GM18505 (cell line): ENCODE data around the gene NRXN3.

Experiments
- ATAC-seq: cut with Tn5 transposase; IDR thresholded peaks from one replicate; pipeline ENCODE4 v1.9.1; 2021; ENCODE audit not compliant: unreplicated experiment
- POLR2A ChIP-seq: IDR thresholded peaks from 4 replicates; pipeline ENCODE4 v1.6.1; 2011; ENCODE audit warnings: borderline replicate concordance; ENCODE audit not compliant: insufficient read depth, insufficient read length; ENCODE audit errors: extremely low read depth

Gene NRXN3

DNA sequence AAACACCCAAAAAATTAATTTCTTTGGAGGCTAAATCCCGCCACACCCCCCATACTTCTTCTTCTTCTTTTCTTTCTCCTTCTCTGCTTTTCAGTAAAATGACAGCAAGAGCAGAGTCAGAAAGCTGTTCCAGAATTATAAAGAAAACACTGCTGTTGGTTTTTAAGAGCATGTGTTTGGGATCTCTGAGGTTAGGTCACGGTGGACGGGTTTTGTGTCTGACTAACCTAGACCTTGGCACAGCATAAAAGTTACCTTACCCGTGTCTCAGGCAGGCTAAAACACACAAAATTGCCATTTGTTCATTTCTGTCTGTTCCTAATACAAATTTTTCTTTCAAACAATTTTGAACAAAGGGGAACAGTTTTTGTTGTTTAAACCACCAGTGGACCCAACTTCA, 540.8 kb downstream of the NRXN3 start:
- ATAC-seq, result no peak
- TF ChIP-seq POLR2A, result no peak

DNA sequence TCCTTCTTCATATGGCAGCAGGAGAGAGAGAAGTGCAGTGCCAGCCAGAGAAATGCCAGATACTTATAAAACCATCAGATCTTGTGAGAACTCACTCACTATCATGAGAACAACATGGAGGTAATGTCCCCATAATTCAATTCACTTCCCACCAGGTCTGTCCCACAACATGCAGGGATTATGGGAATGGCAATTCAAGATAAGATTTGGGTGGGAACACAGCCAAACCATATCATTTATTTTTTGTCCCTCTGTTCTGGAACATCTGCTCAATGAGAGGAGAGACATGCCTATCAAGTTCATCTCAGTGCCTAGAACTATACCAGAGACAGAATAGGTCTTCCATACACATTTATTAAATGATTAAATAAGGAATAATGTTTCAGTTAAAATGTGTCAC, 543.5 kb downstream of the NRXN3 start:
- no peak for TF ChIP-seq POLR2A
- no peak for ATAC-seq

DNA sequence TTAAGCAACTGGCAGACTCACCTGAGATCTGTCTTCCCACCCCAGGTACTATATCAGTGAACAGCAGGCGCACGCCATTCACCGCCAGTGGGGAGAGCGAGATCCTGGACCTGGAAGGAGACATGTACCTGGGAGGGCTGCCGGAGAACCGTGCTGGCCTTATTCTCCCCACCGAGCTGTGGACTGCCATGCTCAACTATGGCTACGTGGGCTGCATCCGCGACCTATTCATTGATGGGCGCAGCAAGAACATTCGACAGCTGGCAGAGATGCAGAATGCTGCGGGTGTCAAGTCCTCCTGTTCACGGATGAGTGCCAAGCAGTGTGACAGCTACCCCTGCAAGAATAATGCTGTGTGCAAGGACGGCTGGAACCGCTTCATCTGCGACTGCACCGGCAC, 544.5 kb downstream of the NRXN3 start:
- TF ChIP-seq POLR2A, result no peak
- ATAC-seq, result no peak

DNA sequence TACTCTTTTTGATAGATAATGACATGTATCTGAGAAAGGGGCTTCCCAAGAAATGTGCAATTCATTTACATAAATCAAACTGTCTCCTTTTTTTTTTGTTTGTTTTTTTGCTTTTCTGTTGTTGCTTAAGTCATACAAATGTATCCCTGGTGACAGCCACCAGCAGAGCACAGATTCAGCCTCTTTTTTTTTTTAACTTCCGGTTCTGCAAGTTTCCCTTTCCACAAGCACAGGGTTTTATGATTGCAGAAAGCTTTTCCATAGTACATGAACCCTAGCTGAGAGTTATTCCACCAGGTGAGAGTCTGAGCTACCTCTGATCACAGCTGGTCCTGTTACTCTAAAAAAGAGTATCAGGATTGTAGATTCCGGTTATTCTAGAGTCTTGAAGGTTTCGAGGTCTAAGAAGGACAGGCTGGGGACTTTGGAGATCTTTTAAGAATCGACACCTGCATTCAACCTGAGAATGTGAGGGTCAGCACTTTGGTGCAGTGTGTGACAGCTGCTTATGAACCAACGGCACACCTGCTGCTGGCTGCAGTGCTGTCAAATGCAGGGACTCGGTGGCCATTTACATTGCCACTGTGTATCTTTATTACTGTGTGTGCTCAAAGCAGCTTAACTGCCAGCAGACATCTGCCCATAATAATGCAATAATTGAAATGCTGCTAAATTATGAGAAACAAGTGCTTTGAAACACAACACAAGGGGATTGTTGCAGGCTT, 551.7 kb downstream of the NRXN3 start:
- no peak for TF ChIP-seq POLR2A
- ATAC-seq, result no peak

DNA sequence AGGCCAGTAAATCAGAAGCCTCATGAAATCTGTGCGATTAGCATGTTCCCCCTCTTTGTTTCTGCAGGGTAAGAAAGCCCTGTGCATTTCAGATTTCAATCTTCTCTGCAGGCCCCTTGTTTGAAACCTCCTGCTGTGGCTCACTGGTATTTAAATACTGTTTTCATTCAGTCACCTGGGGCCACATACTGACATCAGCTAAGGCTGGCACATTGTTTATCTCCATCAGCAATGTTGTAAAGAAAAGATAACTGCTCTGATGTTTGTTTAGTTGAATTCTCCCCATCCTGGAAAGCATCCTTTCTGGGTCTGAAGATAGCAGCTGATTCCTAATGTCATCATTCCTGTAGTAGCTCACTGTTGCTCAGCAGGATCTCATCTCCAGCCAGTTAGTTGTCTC, 554.9 kb downstream of the NRXN3 start:
- no peak for ATAC-seq
- TF ChIP-seq POLR2A, result no peak

DNA sequence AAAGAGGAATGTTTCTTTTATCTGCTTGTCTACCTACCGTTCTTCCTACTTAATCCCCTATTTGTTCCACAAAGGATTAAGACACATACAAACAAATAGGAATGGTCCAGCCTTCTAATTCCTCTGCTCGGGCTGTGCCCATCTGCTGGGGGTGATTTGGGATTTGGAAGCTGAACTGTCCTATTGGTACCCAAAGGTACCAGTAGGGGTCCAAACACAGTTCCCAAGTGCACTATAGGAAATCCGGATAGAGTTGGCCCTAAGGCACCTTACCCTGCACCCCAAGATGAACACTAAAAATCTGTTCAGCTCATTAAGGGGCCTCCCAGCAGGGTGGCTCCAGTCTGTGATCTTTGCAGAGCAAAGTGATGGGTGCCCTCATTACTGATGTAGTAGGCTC, 566.9 kb downstream of the NRXN3 start:
- no peak for TF ChIP-seq POLR2A
- ATAC-seq, result no peak

DNA sequence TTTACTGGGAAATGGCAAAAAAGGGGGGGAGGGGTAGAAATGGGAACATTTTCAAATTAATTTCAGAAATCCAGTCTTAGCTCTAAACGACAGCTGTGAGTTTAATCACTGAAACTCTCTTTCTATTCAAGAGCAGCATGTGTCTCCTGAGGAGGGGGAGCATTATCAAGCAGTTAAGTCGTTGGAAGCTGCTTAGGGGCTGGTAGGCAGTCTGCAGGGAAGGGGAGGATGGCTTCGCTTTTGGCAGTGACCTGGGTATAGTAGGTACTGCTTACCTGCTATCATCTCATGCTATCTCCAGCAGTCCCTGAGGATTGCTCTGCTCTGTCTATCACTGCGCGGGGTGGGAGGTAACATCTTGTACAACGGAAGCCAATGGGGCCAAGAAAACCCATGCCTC, 567.4 kb downstream of the NRXN3 start:
- no peak for TF ChIP-seq POLR2A
- ATAC-seq, result no peak

DNA sequence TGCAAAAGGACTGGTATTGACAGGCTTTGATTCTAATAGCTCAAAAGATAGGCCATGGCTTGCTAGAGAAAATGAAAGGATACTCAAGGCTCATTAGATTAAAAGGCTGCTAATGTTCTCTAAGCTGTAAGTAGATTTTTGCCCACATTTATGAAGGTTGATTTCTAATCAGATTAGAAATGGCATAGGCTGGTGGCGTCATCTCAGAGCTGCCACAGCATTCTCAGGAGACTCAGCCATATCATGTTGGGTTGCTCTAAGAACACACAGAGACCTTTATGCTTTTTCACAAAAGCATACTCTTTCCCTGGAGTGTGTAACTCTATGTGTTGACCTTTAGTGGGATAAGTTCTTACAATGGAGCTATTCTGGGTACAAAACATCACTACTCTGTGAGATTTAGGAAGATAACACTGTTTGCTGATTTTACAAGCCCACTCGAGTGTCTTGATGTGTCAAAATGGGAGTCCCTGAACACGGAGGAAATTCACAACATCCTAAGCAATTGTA, 576.0 kb downstream of the NRXN3 start:
- no peak for ATAC-seq
- no peak for TF ChIP-seq POLR2A

DNA sequence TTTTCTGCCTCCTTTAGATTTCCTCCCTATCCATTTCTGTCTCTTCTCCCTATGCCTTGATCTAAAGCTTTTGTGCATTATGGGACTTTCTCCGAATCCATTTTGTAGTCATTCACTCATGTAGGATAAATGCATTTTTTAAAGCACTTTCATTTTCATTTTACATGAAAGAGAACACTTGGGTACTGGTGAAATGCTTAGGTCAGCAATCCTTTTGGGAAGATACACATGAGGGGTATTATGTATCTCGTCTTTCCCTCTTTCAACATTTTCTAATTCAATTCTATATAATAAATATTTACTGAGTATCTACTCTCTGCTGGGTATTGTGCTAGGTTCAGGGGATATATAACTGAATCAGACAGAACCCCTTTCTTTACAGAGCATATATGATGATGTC, 577.6 kb downstream of the NRXN3 start:
- no peak for TF ChIP-seq POLR2A

DNA sequence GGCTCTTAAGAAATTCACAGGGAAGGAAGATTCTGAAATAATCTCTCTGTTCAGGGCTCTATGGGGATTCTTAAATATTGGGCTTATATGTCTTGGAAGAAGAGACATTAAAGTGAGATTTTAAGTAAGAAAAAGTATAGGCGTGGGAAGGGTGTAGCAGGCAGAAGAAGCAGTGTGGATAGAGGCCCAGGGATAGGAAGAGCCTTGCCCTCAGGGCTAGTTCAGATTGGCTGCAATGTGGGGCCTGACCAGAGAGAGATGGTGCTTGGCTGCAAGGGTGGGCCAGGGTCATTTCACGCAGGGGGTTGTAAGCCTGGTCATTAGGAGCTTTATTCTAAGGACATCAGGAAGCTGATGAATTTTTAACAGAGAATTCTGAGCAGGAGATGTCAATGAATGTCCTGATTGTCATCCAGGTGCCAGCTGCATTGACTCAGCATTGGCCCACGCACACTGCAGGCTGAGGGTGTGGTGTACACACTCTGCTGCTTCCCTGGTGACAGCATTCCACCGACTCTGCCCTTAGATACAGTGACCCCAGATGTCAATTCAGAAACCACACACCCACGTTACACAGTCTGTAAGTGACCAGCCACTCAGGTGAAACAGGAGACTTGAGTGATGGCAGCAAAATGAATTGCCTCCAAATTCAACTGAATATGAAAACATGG, 582.5 kb downstream of the NRXN3 start:
- no peak for ATAC-seq
- no peak for TF ChIP-seq POLR2A

More for the DNA sequence above, 577.6 kb downstream of the NRXN3 start:
- no peak for ATAC-seq

DNA sequence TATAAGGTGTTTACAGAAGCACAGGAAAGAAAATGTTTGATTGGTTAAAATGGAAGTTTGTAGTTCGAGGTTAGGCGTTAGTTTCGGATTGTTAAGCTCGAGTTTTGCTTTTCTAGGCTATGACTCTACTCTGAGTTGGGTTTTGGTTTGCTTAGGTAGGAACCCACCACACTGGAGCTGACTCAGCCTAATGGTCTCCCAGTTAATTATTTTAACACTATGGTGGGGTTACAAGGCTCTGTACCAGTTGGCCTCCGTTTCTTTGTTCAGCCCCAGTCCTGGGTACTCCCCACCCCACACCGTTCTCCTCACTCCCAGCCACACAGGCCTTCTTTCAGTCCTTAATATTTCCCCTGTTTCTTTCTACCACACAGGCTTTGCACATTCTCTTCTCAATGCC, 583.9 kb downstream of the NRXN3 start:
- no peak for TF ChIP-seq POLR2A

DNA sequence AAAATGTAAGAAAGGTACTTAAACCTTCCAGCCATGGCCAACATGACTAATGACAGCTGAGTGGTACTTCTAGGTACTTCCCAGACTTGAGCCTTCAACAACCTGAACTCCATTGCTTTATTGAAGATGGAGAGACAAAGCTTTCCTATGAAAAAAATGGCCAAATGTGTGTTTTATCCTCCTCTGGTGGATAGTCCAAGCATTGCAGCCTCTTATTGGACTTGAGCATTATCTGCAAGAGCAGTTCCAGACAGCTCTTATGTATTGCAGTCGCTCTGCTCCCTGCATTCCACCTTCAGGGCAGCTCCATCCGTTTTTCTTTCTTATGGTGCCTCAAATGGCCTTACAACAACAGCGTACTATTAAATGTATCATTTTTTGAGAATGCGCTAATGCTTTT, 588.2 kb downstream of the NRXN3 start:
- ATAC-seq, result peak; percentile 75
- no peak for TF ChIP-seq POLR2A

More for the DNA sequence above, 583.9 kb downstream of the NRXN3 start:
- ATAC-seq, result no peak

DNA sequence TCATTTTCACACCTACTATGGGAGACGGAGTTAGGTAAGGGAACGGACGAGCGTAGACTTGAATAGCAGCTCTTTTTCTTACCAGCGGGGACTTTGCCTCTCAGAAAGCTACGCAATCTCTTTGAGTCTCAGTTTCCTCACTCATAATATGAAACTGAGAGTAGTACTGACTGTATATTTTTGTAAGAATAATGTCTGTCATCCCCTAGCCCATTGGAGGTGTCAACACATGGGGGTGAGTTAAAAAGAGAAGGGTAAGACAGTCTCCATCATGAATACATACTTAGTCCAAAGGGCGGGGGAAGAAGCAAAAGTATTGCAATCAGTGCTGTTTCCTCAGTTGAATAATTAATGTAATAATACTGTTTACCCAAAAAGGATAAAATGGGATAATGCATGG, 592.2 kb downstream of the NRXN3 start:
- no peak for TF ChIP-seq POLR2A
- no peak for ATAC-seq

DNA sequence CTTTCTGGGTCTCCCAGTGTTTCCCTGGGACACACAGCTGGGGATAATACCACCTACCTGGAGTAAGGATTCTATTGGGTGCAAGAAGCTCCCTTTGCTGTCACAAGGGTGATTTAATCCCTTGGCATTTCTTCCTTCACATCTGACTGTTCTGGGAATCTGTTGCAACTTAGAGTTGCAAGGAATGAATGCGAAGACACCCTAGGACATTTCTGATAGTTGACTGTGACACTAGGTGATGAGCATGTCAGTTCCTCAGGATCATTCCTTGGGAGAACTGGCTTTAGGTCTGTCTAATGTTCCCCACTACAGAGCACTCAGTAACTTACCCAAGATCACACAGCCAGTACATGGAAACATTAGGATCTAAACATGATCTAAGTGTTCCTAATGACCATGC, 593.6 kb downstream of the NRXN3 start:
- TF ChIP-seq POLR2A, result no peak
- no peak for ATAC-seq
